ENCODE measurements around the gene GALK2.
"Not testable (repeated sequence)": the region's sequence is repeated elsewhere in the genome, so short reads cannot be mapped to it uniquely, and the experiment has no call there.

GALK2 gene

GRCh38 chr15:49223536-49224274, 53.7 kb downstream of the GALK2 start:
- no peak for TF ChIP-seq ZNF274 (IDR thresholded peaks at IDR 0.05; ENCODE audit: low read depth, low read length)
- no peak overlapping the region for H3K4me3 ChIP-seq (ENCODE audit: low read length)

DNA sequence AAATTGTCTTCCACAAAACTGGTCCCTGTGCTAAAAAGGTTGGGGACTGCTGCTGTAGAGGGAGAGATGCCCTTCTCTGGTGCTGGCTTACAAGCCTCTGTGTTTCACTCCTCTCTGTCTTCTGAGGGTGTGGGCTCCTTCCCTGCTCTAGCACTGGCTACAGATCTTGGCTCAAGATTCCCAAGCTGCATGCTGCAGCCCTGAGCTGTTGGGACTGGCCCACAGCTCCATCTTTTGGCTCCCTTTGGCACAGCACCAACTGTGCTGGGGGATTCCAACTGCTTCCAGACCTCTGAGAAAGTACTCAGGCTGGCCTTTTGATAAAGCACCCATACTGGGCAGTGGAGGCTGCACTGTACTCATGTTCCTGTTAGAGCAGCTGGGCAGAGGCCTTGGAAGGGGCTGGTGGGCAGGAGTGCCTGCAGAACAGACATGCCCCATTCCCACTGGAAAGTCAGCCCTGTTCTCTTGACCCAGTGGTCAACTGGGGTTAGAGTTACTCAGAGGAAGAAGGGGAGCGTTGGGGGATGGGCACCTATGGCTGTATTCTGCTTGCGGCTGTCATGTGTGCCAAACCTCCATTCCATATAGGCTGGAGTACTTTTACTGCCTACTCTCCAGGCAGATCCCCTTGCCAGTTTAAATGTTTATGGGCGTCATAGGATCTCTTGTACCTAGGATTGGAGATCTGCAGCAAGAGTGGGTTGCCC, 55.7 kb downstream of the GALK2 start:
- H3K4me3 ChIP-seq (ENCODE audit: low read length) = no peak overlapping the region
- TF ChIP-seq ZNF274 (IDR thresholded peaks at IDR 0.05; ENCODE audit: low read depth, low read length) = no peak

GRCh38 chr15:49227602-49228001, 57.6 kb downstream of the GALK2 start:
- TF ChIP-seq ZNF274 (IDR thresholded peaks at IDR 0.05; ENCODE audit: low read depth, low read length) = no peak
- H3K4me3 ChIP-seq (ENCODE audit: low read length) = no peak overlapping the region

GRCh38 chr15:49229922-49230321, 59.9 kb downstream of the GALK2 start:
- H3K4me3 ChIP-seq (ENCODE audit: low read length) = no peak overlapping the region
- no peak for TF ChIP-seq ZNF274 (IDR thresholded peaks at IDR 0.05; ENCODE audit: low read depth, low read length)

DNA sequence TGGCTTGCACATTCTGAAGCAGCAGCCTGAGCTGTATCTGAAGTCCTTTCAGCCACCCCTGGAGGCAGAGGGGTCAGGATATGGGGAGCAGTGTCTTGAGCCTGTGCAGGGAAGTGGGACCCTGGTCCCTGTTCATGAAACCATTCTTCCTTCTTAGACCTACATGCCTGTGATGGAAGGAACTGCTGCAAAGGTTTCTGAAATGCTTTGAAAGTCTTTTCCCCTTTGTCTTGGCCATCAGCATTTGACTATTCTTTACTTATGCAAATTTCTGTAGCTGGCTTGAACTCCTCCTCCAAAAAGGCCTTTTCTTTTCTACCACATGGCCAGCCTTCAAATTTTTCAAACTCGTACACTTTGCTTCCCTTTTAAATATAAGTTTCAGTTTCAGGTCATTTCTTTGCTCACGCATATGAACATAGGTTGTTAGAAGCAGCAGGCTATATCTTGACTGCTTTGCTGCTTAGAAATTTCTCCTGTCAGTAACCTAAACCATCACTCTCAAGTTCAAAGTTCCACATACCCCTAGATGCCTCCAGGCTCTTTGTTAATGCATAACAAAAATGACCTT, 62.3 kb downstream of the GALK2 start:
- H3K4me3 ChIP-seq (ENCODE audit: low read length) = no peak overlapping the region
- no peak for TF ChIP-seq ZNF274 (IDR thresholded peaks at IDR 0.05; ENCODE audit: low read depth, low read length)

- no peak for TF ChIP-seq ZNF274 (IDR thresholded peaks at IDR 0.05; ENCODE audit: low read depth, low read length)
- no peak overlapping the region for H3K4me3 ChIP-seq (ENCODE audit: low read length)
These were observed 65.5 kb downstream of the GALK2 start for GRCh38 chr15:49235446-49236124.

- H3K4me3 ChIP-seq (ENCODE audit: low read length) = no peak overlapping the region
- TF ChIP-seq ZNF274 (IDR thresholded peaks at IDR 0.05; ENCODE audit: low read depth, low read length) = no peak
These were observed 66.8 kb downstream of the GALK2 start for GRCh38 chr15:49236869-49237268.

- no peak overlapping the region for H3K4me3 ChIP-seq (ENCODE audit: low read length)
These were observed 68.3 kb downstream of the GALK2 start for GRCh38 chr15:49238342-49238741.

DNA sequence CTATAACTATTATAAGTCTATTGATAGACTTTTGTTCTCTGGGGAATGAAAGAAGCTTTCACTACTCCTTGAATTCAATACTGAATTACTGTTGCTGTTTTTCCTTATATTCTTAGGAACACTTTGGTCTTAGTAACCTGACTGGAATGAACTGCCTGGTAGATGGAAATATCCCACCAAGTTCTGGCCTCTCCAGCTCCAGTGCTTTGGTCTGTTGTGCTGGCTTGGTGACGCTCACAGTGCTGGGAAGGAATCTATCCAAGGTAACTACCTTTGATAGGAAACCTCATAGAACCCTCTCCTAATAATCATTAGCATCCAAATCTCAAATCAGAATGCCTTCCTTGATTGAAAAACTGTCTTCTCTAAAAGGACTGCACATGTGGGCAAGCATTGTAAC, 69.1 kb downstream of the GALK2 start:
- no peak for TF ChIP-seq ZNF274 (IDR thresholded peaks at IDR 0.05; ENCODE audit: low read depth, low read length)
- H3K4me3 ChIP-seq (ENCODE audit: low read length) = no peak overlapping the region

More at GRCh38 chr15:49238342-49238741, 68.3 kb downstream of the GALK2 start:
- no peak for TF ChIP-seq ZNF274 (IDR thresholded peaks at IDR 0.05; ENCODE audit: low read depth, low read length)

GRCh38 chr15:49242820-49243219, 72.8 kb downstream of the GALK2 start:
- no peak overlapping the region for H3K4me3 ChIP-seq (ENCODE audit: low read length)
- TF ChIP-seq ZNF274 (IDR thresholded peaks at IDR 0.05; ENCODE audit: low read depth, low read length) = no peak

GRCh38 chr15:49247556-49248110, 77.6 kb downstream of the GALK2 start:
- no peak for TF ChIP-seq ZNF274 (IDR thresholded peaks at IDR 0.05; ENCODE audit: low read depth, low read length)

GRCh38 chr15:49248291-49248690, 78.2 kb downstream of the GALK2 start:
- no peak for TF ChIP-seq ZNF274 (IDR thresholded peaks at IDR 0.05; ENCODE audit: low read depth, low read length)
- H3K4me3 ChIP-seq (ENCODE audit: low read length) = no peak overlapping the region

More at GRCh38 chr15:49247556-49248110, 77.6 kb downstream of the GALK2 start:
- H3K4me3 ChIP-seq (ENCODE audit: low read length) = no peak overlapping the region

GRCh38 chr15:49255966-49256759, 86.1 kb downstream of the GALK2 start:
- no peak overlapping the region for H3K4me3 ChIP-seq (ENCODE audit: low read length)
- TF ChIP-seq ZNF274 (IDR thresholded peaks at IDR 0.05; ENCODE audit: low read depth, low read length) = no peak

GRCh38 chr15:49265117-49265516, 95.1 kb downstream of the GALK2 start:
- not testable (repeated sequence) for H3K4me3 ChIP-seq (ENCODE audit: low read length)
